Rectal smooth muscle tissue (tissue), 1 donor: ENCODE results near the gene CNPY1.
"Not testable (repeated sequence)": the region's sequence is repeated elsewhere in the genome, so short reads cannot be mapped to it uniquely, and the experiment has no call there.

Source experiments
- H3K27ac ChIP-seq: one replicate; pipeline ENCODE4 v1.7.0; 2013; ENCODE audit warnings: low read depth, low read length, inconsistent platforms
- H3K27me3 ChIP-seq: one replicate; pipeline ENCODE4 v1.7.0; 2013; ENCODE audit warnings: low read length; ENCODE audit not compliant: control insufficient read depth, insufficient read depth
- H3K36me3 ChIP-seq: one replicate; pipeline ENCODE4 v1.7.0; 2013; ENCODE audit warnings: low read length; ENCODE audit not compliant: control insufficient read depth, insufficient read depth
- H3K4me1 ChIP-seq: one replicate; pipeline ENCODE4 v1.7.0; 2013; ENCODE audit warnings: low read length; ENCODE audit not compliant: control insufficient read depth, insufficient read depth
- H3K4me3 ChIP-seq: one replicate; pipeline ENCODE4 v1.7.0; 2013; ENCODE audit warnings: low read length
- H3K9ac ChIP-seq: one replicate; pipeline ENCODE4 v1.7.0; 2013; ENCODE audit warnings: low read length

Gene CNPY1

DNA sequence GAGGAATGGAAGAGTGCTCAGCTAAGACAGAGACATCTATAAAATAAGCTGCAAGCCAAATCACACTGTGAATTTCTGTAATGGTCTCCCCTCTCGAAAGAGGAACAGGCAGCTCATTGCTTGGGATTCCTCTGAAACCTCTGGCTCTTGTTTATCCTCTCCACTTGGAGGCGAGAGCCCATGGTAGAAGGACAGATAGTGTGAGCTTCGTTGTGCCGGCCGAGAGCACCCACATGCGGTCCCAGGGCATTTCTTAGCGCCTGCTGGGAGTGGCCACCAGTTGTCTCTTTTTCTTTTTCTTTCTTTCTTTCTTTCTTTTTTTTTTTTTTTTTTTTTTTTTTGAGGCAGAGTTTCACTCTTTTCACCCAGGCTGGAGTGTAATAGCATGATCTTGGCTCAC lies 26.2 kb downstream of the CNPY1 start:
- Histone ChIP-seq H3K27me3 (peaks cover 7% of the 10 kb centered on the region), H3K36me3 (no peaks in the 10 kb centered on the region), H3K27ac (no peak overlapping the region)

DNA sequence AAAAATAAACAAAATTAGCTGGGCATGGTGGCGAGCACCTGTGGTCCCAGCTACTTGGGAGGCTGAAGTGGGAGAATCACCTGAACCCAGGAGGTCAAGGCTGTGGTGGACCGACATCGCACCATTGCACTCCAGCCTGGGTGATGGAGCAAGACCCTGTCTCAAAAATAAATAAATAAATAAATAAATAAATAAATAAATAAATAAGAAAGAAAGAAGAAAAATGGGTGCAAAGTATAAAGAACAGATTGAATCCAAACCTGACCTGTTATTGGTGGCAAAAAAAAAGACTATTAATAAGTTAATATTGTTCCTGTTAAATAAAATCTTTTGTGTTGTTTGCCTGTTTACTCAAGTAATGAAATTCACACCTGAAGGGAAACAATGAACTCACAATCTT lies 27.0 kb downstream of the CNPY1 start:
- H3K36me3 ChIP-seq, H3K9ac ChIP-seq, H3K27me3 ChIP-seq, H3K4me3 ChIP-seq, H3K27ac ChIP-seq, H3K4me1 ChIP-seq: not testable (repeated sequence)

More for the DNA sequence above, 26.2 kb downstream of the CNPY1 start:
- Histone ChIP-seq H3K4me1 (no peaks in the 10 kb centered on the region), H3K4me3 (no peak overlapping the region), H3K9ac (no peak overlapping the region)

DNA sequence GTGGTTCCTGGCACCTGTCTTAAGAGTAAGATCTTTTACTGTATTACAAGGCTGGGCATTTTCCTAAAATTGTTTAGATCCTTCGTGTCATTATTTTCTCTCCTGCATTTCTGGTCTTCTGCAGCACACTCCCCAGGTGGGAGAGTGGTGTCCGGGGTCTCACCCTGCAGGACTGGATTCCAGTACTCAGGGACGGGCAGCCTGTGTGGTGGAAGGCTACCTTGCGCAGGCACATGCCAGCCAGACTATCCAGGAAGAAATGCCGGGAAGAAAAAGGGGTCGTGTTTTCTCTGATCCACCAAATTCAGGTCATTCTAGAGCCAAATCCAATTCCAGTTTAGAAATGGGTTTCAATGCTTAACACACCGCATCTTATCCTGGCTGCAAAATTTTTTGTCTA lies 27.7 kb downstream of the CNPY1 start:
- Histone ChIP-seq H3K4me1 (no peaks in the 10 kb centered on the region), H3K27ac (no peak overlapping the region), H3K9ac (no peak overlapping the region), H3K4me3 (no peak overlapping the region), H3K27me3 (peaks cover 7% of the 10 kb centered on the region), H3K36me3 (no peaks in the 10 kb centered on the region)

DNA sequence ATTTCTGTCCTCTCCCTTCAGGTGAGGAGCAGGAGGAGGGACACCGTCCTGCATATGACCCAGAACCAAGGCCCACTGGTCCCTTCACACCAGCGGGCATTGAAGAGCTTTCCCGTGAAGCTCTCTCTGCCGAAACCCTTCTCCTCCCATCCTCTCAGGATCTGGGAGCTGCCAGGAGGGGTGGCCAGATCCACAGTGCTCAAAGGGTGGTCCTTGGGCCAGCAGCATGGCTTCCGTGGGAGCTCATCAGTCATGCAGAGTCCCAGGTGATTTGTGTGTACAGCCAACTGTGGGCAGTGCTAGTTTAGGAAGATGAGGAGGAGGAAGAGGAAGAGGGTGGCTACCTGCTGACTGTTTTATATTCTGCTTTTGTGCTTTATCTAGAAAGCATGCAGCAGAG lies 28.4 kb downstream of the CNPY1 start:
- peaks cover 4% of the 10 kb centered on the region for H3K27me3 ChIP-seq
- no peak overlapping the region for H3K9ac ChIP-seq
- no peaks in the 10 kb centered on the region for H3K4me1 ChIP-seq

DNA sequence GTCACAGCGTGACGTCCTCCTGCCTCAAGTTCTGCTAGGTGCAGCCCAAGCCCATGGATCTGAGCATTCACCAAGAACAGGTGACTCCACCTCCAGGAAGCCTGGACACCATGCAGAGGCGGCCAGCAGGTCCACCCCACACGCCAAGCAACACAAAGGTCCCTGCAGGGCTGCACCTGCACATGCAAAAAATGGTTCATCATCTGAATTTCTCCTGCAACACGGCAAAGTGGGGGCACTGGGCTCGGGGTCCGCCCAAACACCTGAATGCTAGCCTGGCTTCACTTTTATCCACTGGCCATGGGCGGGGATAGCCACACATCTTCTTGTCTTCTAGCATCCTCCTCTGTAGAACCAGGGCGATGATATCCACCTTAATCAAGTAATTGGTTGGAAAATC lies 28.9 kb downstream of the CNPY1 start:
- no peaks in the 10 kb centered on the region for H3K4me1 ChIP-seq
- peaks cover 5% of the 10 kb centered on the region for H3K27me3 ChIP-seq
- no peak overlapping the region for H3K9ac ChIP-seq
- H3K27ac ChIP-seq: no peak overlapping the region
- H3K36me3 ChIP-seq: no peaks in the 10 kb centered on the region
- H3K4me3 ChIP-seq: no peak overlapping the region

More for the DNA sequence above, 28.4 kb downstream of the CNPY1 start:
- Histone ChIP-seq H3K36me3 (no peaks in the 10 kb centered on the region), H3K4me3 (no peak overlapping the region), H3K27ac (no peak overlapping the region)

DNA sequence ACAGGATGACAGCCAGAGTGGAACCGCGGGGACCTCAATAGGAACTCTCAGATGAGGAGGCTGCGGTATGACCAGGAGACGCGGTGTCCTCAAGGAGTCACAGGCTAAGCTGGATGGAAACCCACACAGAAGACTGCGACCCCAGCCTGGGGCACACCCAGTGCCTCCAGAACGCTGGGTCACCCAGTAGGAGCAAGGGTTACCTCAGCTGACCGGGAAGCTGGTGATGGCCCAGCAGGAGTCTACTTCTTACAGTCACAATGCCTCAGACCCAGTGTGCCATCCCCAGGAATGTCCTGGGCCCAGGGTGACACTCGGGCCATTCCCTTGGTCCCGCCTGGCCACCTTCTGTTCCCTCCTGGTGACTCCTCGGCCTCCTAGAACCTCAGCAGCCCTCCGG lies 29.9 kb downstream of the CNPY1 start:
- no peak overlapping the region for H3K27ac ChIP-seq
- peaks cover 4% of the 10 kb centered on the region for H3K27me3 ChIP-seq
- no peak overlapping the region for H3K4me3 ChIP-seq
- H3K36me3 ChIP-seq: no peaks in the 10 kb centered on the region
- no peaks in the 10 kb centered on the region for H3K4me1 ChIP-seq
- no peak overlapping the region for H3K9ac ChIP-seq

DNA sequence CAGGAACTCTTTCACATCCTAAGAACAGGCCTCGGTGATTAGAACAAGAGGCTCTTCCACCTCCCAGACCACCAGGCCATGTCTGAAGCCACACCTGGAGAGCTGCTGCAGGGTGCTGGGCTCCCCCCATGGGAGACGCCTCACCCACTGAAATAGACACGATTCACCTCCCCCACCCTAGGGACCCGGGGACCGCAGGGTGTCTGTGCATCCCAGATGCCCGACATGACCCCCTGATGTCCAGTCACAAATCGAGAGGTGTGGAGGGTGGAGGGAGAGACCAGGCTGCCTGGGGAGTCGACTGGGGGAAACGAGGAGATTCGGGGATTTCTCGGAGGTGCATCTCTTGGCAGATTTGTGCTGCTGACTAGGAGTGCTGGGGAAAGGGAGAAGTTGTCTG lies 31.0 kb downstream of the CNPY1 start:
- Histone ChIP-seq H3K36me3 (no peaks in the 10 kb centered on the region), H3K4me3 (no peak overlapping the region), H3K9ac (no peak overlapping the region), H3K27me3 (peaks cover 6% of the 10 kb centered on the region), H3K27ac (no peak overlapping the region), H3K4me1 (no peaks in the 10 kb centered on the region)

DNA sequence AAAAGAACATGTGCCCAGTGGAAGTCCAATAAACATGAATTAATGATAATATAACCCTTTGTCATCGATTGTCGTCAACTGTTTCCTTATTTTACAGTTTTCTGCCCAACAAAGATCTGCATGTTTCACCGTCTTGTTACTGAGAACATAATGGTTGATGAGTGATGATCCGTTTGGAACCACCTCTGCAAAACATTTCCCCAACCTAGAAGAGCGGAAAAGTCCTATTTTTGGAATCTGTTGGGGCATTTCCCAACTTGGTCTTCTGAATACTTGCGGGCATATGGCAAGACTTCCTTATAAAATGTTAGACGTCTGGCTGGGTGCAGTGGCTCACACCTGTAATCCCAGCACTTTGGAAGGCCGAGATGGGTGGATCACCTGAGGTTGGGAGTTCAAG lies 32.1 kb downstream of the CNPY1 start:
- no peak overlapping the region for H3K4me3 ChIP-seq
- no peak overlapping the region for H3K9ac ChIP-seq
- peaks cover 16% of the 10 kb centered on the region for H3K27me3 ChIP-seq
- no peaks in the 10 kb centered on the region for H3K36me3 ChIP-seq
- H3K27ac ChIP-seq: no peak overlapping the region
- no peaks in the 10 kb centered on the region for H3K4me1 ChIP-seq

DNA sequence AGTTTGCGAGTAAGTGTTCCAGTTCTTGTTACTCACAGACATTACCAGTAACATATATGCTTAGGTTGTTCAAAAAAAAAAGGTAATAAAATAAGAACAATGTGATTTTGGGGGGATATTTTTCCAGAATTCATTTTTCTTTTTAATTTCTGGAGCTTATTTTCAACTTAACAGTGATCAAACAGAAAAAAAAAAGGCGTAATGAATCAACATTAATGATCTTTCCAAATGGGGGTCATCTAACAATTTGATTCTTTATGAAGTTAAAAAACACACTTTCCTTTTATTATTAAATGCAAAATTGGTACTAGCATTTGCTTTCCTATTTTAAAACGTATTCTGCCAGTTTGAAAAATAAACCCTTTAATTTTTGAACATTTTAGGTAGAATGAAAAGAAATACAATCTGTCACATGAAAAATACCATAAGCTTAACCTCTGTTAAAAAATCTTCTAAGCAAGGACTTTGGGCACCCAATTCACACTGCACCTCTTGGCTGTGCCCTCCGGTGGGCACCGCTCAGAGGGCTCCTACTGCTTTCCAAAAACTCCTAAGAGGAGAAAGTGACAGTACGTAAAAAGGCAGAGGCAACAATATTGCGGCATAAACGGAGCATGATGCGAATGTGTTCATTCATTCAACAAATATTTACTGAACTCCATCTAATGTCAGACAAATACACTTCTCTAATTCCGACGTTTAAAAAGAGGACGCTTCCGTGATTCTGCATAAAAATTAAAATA lies 32.6 kb downstream of the CNPY1 start:
- H3K4me1 ChIP-seq: no peaks in the 10 kb centered on the region
- H3K9ac ChIP-seq: no peak overlapping the region
- no peak overlapping the region for H3K4me3 ChIP-seq
- H3K36me3 ChIP-seq: no peaks in the 10 kb centered on the region
- H3K27ac ChIP-seq: no peak overlapping the region
- peaks cover 20% of the 10 kb centered on the region for H3K27me3 ChIP-seq

DNA sequence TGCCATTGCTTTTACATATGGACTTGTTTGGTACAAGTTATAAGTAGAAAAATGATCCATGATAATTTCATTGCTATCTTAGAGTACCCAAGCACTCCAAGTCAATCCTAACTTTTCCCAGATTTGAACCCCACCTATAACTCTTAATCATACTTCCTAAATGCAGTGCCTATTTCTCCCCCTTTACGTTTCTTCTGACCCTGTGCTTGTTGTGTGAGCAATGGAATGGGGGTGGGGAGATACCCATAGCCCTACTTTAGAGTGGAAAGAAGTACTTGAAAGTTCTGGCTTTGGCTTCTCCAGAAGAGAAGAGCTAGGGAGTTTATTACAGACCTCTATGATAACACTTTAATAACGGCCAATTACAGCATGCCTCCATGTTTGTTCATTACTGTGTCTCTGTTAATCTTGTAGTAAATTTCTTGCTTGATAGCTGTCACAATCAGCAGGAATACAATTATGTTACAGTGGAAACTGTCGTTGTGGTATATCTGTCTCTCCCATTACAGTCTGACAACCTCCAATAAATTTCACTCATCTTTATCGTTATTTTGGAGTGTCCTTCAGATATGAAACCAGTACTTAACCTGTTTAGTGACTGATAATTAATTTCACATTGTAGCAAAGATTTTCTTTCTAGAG lies 34.0 kb downstream of the CNPY1 start:
- no peak overlapping the region for H3K27ac ChIP-seq

DNA sequence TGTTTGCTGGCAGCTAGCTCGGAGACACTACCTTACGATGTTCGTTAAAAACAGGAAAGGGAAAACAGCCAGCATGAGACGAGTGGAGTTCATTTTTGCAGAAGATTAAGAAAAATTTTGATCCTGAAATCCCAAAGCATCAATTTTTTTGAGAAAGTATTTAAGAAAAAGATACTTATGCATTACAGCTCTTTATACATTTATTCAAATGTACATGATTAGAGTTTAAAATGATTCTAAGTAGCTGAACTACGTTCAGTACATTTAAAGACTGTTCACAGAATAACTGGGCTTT lies 34.7 kb downstream of the CNPY1 start:
- H3K27me3 ChIP-seq: peaks cover 30% of the 10 kb centered on the region

More for the DNA sequence above, 34.0 kb downstream of the CNPY1 start:
- H3K27me3 ChIP-seq: peaks cover 27% of the 10 kb centered on the region
- H3K36me3 ChIP-seq: no peaks in the 10 kb centered on the region
- H3K4me3 ChIP-seq: no peak overlapping the region
- H3K4me1 ChIP-seq: no peaks in the 10 kb centered on the region
- no peak overlapping the region for H3K9ac ChIP-seq

DNA sequence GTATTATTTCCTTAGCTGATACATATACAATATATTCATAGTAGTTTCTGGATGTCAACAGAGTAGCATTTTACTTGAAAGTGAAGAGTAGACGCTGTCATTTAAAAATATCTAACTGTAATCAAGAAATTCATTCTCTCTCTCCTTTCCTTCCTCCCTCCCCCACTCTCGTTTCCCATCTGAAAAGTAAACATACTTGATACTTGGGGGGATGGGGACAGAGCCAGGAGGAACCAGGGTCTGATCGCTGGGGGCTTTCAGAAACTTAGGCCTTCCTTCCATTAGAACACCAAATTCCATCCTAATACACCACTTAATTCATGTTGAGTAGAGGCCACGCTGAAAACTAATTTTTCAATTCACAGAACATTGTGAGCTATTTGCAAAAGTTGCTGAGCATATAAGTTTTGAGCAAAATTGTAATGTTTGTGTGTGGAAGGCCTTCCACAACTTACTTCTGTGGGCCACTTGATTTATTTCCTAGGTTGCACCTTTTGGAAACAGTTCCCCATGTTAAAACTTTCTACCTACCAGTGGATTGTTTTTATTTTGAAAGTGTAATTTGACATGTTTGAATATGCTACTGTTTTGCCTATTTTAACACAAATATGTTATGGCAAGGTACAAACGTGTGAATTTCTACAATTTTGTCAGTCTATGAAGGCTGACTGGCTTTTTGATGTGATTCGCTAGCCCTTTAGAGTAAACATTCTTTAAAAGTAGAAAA lies 35.2 kb downstream of the CNPY1 start:
- Histone ChIP-seq H3K9ac (no peak overlapping the region), H3K36me3 (no peaks in the 10 kb centered on the region), H3K27me3 (peaks cover 31% of the 10 kb centered on the region), H3K4me3 (no peak overlapping the region), H3K4me1 (no peaks in the 10 kb centered on the region), H3K27ac (no peak overlapping the region)

More for the DNA sequence above, 34.7 kb downstream of the CNPY1 start:
- H3K4me3 ChIP-seq: no peak overlapping the region
- H3K27ac ChIP-seq: no peak overlapping the region
- H3K9ac ChIP-seq: no peak overlapping the region
- no peaks in the 10 kb centered on the region for H3K36me3 ChIP-seq
- no peaks in the 10 kb centered on the region for H3K4me1 ChIP-seq
